Measurements from ENCODE around the gene PPM1N. TPM values are rescaled to one million over a fixed set of nuclear protein-coding genes. Genes with fewer than 3 reads are reported as not detected.
A peak's percentile ranks its signal among the peaks of the same experiment; 100 is the strongest.

PPM1N gene
- total and polyA plus RNA-seq, 2 of the 13 experiments (the other 11 are each of a cell fraction or from before 2014, with no cell fraction given) = 0.31 to 1.8 TPM

DNA sequence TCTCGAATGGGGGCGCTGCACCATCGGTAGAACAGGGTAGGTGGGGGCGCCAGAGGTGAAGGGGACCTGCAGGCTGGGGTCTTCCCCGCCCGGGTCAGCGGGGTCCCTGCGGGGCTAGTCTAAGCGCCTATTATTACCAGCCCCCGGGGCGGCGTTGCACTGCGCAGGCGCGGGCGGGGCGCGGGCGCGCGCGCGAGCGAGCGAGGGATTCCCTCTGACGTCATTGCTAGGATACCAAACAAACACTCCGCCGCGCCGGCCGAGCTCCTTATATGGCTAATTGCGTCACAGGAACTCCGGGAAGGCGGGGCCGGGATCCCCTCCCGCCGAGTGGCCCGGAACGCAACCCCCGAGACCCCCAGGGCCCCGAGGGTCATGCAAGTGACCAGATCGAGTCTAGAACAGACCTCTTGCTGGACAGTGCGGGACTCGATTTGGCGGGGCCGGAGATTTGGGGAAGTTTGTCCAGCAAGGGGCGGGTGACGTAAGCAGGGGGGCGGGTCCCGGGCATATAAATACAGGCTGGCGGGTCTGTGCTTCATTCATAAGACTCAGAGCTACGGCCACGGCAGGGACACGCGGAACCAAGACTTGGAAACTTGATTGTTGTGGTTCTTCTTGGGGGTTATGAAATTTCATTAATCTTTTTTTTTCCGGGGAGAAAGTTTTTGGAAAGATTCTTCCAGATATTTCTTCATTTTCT is 30.6 kb upstream of the PPM1N start, which contains the start of gene FOSB (continued):
- TF ChIP-seq EED (CRISPR knock-in tag; IDR thresholded peaks at IDR 0.05) (no peak), KDM5A (IDR thresholded peaks at IDR 0.05; ENCODE audit: borderline replicate concordance, low read length) (no peak; the same call in 1 of the 2 replicates), ZNF17 (CRISPR knock-in tag; IDR thresholded peaks at IDR 0.05) (no peak), PHF21A (CRISPR knock-in tag; IDR thresholded peaks at IDR 0.05) (peak; percentile 45; the same call in 1 of the 2 replicates), TAF15 (IDR thresholded peaks at IDR 0.05; ENCODE audit: low read depth, low read length, poor library complexity, severe bottlenecking) (peak; percentile 30), ZEB1 (IDR thresholded peaks at IDR 0.05; ENCODE audit: insufficient replicate concordance, low read depth) (no peak), ZNF713 (CRISPR knock-in tag; IDR thresholded peaks at IDR 0.05) (no peak), ZBTB21 (CRISPR knock-in tag; IDR thresholded peaks at IDR 0.05) (no peak), MTF1 (CRISPR knock-in tag; IDR thresholded peaks at IDR 0.05) (no peak), PAX8 (CRISPR knock-in tag; IDR thresholded peaks at IDR 0.05; ENCODE audit: borderline replicate concordance) (no peak), ZNF772 (CRISPR knock-in tag; IDR thresholded peaks at IDR 0.05) (no peak), FOXP1 (IDR thresholded peaks at IDR 0.05) (no peak), FOXP1 (CRISPR knock-in tag; IDR thresholded peaks at IDR 0.05) (no peak), TBX2 (CRISPR knock-in tag; IDR thresholded peaks at IDR 0.05; ENCODE audit: borderline replicate concordance) (no peak), KDM5B (CRISPR knock-in tag; IDR thresholded peaks at IDR 0.05; ENCODE audit: borderline replicate concordance) (peak; percentile 58; the same call in 1 of the 2 replicates), NCOR1 (IDR thresholded peaks at IDR 0.05; ENCODE audit: borderline replicate concordance, low read length) (peak; percentile 60; the same call in 1 of the 2 replicates), HDAC6 (IDR thresholded peaks at IDR 0.05; ENCODE audit: low read depth, low read length) (no peak)
- TF ChIP-seq, protein P1, sequence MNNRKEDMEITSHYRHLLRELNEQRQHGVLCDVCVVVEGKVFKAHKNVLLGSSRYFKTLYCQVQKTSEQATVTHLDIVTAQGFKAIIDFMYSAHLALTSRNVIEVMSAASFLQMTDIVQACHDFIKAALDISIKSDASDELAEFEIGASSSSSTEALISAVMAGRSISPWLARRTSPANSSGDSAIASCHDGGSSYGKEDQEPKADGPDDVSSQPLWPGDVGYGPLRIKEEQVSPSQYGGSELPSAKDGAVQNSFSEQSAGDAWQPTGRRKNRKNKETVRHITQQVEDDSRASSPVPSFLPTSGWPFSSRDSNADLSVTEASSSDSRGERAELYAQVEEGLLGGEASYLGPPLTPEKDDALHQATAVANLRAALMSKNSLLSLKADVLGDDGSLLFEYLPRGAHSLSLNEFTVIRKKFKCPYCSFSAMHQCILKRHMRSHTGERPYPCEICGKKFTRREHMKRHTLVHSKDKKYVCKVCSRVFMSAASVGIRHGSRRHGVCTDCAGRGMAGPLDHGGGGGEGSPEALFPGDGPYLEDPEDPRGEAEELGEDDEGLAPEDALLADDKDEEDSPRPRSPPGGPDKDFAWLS (CRISPR knock-in tag; IDR thresholded peaks at IDR 0.05; ENCODE audit: borderline replicate concordance) = no peak
- TF ChIP-seq, protein P2, sequence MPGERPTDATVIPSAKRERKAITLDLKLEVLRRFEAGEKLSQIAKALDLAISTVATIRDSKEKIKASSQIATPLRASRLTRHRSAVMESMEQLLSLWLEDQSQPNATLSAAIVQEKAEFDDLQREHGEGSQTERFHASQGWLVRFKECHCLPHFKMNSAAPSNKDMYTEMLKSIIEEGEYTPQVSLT (CRISPR knock-in tag; IDR thresholded peaks at IDR 0.05; ENCODE audit: borderline replicate concordance, low read depth) = no peak
- TF ChIP-seq, protein P3, sequence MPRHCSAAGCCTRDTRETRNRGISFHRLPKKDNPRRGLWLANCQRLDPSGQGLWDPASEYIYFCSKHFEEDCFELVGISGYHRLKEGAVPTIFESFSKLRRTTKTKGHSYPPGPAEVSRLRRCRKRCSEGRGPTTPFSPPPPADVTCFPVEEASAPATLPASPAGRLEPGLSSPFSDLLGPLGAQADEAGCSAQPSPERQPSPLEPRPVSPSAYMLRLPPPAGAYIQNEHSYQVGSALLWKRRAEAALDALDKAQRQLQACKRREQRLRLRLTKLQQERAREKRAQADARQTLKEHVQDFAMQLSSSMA (CRISPR knock-in tag; IDR thresholded peaks at IDR 0.05) = no peak
- TF ChIP-seq, protein P4, sequence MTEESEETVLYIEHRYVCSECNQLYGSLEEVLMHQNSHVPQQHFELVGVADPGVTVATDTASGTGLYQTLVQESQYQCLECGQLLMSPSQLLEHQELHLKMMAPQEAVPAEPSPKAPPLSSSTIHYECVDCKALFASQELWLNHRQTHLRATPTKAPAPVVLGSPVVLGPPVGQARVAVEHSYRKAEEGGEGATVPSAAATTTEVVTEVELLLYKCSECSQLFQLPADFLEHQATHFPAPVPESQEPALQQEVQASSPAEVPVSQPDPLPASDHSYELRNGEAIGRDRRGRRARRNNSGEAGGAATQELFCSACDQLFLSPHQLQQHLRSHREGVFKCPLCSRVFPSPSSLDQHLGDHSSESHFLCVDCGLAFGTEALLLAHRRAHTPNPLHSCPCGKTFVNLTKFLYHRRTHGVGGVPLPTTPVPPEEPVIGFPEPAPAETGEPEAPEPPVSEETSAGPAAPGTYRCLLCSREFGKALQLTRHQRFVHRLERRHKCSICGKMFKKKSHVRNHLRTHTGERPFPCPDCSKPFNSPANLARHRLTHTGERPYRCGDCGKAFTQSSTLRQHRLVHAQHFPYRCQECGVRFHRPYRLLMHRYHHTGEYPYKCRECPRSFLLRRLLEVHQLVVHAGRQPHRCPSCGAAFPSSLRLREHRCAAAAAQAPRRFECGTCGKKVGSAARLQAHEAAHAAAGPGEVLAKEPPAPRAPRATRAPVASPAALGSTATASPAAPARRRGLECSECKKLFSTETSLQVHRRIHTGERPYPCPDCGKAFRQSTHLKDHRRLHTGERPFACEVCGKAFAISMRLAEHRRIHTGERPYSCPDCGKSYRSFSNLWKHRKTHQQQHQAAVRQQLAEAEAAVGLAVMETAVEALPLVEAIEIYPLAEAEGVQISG (CRISPR knock-in tag; IDR thresholded peaks at IDR 0.05) = peak; percentile 25; the same call in 1 of the 2 replicates
